GM21360 (cell line): ENCODE results near the gene ZNF518B.
"Not testable (repeated sequence)": the region's sequence is repeated elsewhere in the genome, so short reads cannot be mapped to it uniquely, and the experiment has no call there.

Experiments used
- ATAC-seq: cut with Tn5 transposase; IDR thresholded peaks from one replicate; pipeline ENCODE4 v1.9.1; 2021; ENCODE audit warnings: mild to moderate bottlenecking, moderate library complexity; ENCODE audit not compliant: unreplicated experiment

ZNF518B gene

GRCh38 chr4:10456595-10457254, 501 bp downstream of the ZNF518B start:
- ATAC-seq = peak; percentile 42

- ATAC-seq = no peak
These were observed 999 bp downstream of the ZNF518B start for GRCh38 chr4:10456260-10456594.

- ATAC-seq = no peak
These were observed 2.1 kb downstream of the ZNF518B start for GRCh38 chr4:10455133-10455532.

GRCh38 chr4:10454726-10455125, 2.5 kb downstream of the ZNF518B start:
- ATAC-seq = no peak

- no peak for ATAC-seq
These were observed 3.1 kb downstream of the ZNF518B start for GRCh38 chr4:10454121-10454520.

- no peak for ATAC-seq
These were observed 8.2 kb downstream of the ZNF518B start for GRCh38 chr4:10448991-10449390.

GRCh38 chr4:10442976-10443375, 14.2 kb downstream of the ZNF518B start:
- ATAC-seq = no peak

- ATAC-seq = no peak
These were observed 15.7 kb downstream of the ZNF518B start for GRCh38 chr4:10441512-10441911.

- ATAC-seq = peak; percentile 66
These were observed 18.3 kb downstream of the ZNF518B start for GRCh38 chr4:10438924-10439323.

GRCh38 chr4:10437735-10438134, 19.5 kb downstream of the ZNF518B start:
- ATAC-seq = no peak

GRCh38 chr4:10427680-10428079, 29.5 kb downstream of the ZNF518B start:
- ATAC-seq = not testable (repeated sequence)

- no peak for ATAC-seq
These were observed 35.7 kb downstream of the ZNF518B start for GRCh38 chr4:10421344-10422055.

GRCh38 chr4:10417740-10418139, 39.5 kb downstream of the ZNF518B start:
- no peak for ATAC-seq

GRCh38 chr4:10416441-10416840, 40.8 kb downstream of the ZNF518B start:
- ATAC-seq = no peak

- ATAC-seq = peak; percentile 94
These were observed 44.0 kb downstream of the ZNF518B start for GRCh38 chr4:10413177-10413576.

GRCh38 chr4:10405672-10406071, 51.6 kb downstream of the ZNF518B start:
- ATAC-seq = no peak

GRCh38 chr4:10403633-10404445, 53.4 kb downstream of the ZNF518B start:
- ATAC-seq = no peak

- no peak for ATAC-seq
These were observed 61.1 kb downstream of the ZNF518B start for GRCh38 chr4:10395971-10396580.
